GM23338 (cell line): ENCODE data around the gene RAI14. TPM values are rescaled to one million over a fixed set of nuclear protein-coding genes. Genes with fewer than 3 reads are reported as not detected.

Experiments used
- ATAC-seq: fragments of 200-7000 bp; cut with Tn5 transposase; 3 replicates; pipeline ENCODE4 v1.9.1; 2020
- DNase-seq: peaks from one replicate; pipeline ENCODE4 v3.0.0-alpha.2; 2015; ENCODE audit warnings: low spot score
- H2AFZ ChIP-seq: fragments of 200-600 bp; sonication (generic); 2 replicates; pipeline ENCODE4 v1.8.0; 2016; ENCODE audit warnings: antibody characterized with exemption, mild to moderate bottlenecking, moderate library complexity
- H3F3A ChIP-seq: fragments of 200-600 bp; sonication (generic); replicated peaks from 2 replicates; pipeline ENCODE4 v1.8.0; 2017; ENCODE audit warnings: antibody characterized with exemption, mixed run types, low read depth
- H3K27ac ChIP-seq: fragments of 200-600 bp; sonication (generic); 2 replicates; pipeline ENCODE4 v1.6.1; 2016; ENCODE audit warnings: low read depth
- H3K27me3 ChIP-seq: fragments of 200-600 bp; sonication (generic); 2 replicates; pipeline ENCODE4 v1.8.0; 2016; ENCODE audit warnings: mild to moderate bottlenecking, mixed run types, moderate library complexity; ENCODE audit not compliant: insufficient read depth
- H3K36me3 ChIP-seq: fragments of 200-600 bp; sonication (generic); 2 replicates; pipeline ENCODE4 v1.8.0; 2016; ENCODE audit warnings: mild to moderate bottlenecking; ENCODE audit not compliant: insufficient read depth
- H3K4me1 ChIP-seq: fragments of 200-600 bp; sonication (generic); 2 replicates; pipeline ENCODE4 v1.8.0; 2016; ENCODE audit warnings: mild to moderate bottlenecking, moderate library complexity; ENCODE audit not compliant: insufficient read depth
- H3K4me2 ChIP-seq: fragments of 200-600 bp; sonication (generic); 2 replicates; pipeline ENCODE4 v1.7.1; 2017; ENCODE audit warnings: mixed run types
- H3K4me3 ChIP-seq: fragments of 200-600 bp; sonication (generic); 2 replicates; pipeline ENCODE4 v1.6.1; 2016; ENCODE audit warnings: mixed run types
- H3K79me2 ChIP-seq: fragments of 200-600 bp; sonication (generic); replicated peaks from 2 replicates; pipeline ENCODE4 v1.8.0; 2017; ENCODE audit warnings: mild to moderate bottlenecking; ENCODE audit not compliant: insufficient read depth
- H3K9me2 ChIP-seq: fragments of 200-600 bp; sonication (generic); 2 replicates; pipeline ENCODE4 v1.8.0; 2017; ENCODE audit not compliant: insufficient read depth
- H4K20me1 ChIP-seq: fragments of 200-600 bp; sonication (generic); replicated peaks from 2 replicates; pipeline ENCODE4 v1.8.0; 2017; ENCODE audit warnings: mild to moderate bottlenecking; ENCODE audit not compliant: insufficient read depth
- H3K27ac Mint-ChIP-seq: 2 replicates; pipeline ENCODE4 v1.8.0; 2020; ENCODE audit warnings: inconsistent platforms, mild to moderate bottlenecking, moderate library complexity, mixed read lengths
- H3K27me3 Mint-ChIP-seq: 3 replicates; pipeline ENCODE4 v1.8.0; 2022; ENCODE audit warnings: low read depth, mild to moderate bottlenecking, moderate library complexity, mixed read lengths, inconsistent platforms; ENCODE audit not compliant: insufficient read depth, poor library complexity
- H3K36me3 Mint-ChIP-seq: 3 replicates; pipeline ENCODE4 v1.8.0; 2021; ENCODE audit warnings: low read depth, mild to moderate bottlenecking, inconsistent platforms, moderate library complexity, mixed read lengths
- H3K4me1 Mint-ChIP-seq: 3 replicates; pipeline ENCODE4 v1.8.0; 2020; ENCODE audit warnings: mild to moderate bottlenecking, inconsistent platforms, mixed read lengths
- H3K4me3 Mint-ChIP-seq: 3 replicates; pipeline ENCODE4 v1.8.0; 2021; ENCODE audit warnings: moderate library complexity, mild to moderate bottlenecking, inconsistent platforms, mixed read lengths
- H3K9me3 Mint-ChIP-seq: 3 replicates; pipeline ENCODE4 v1.8.0; 2020; ENCODE audit warnings: moderate library complexity, mild to moderate bottlenecking, inconsistent platforms, mixed read lengths
- CREB1 ChIP-seq: fragments of 250-450 bp; sonication (Bioruptor Pico); IDR thresholded peaks from 2 replicates; pipeline ENCODE4 v1.5.0; 2020; ENCODE audit warnings: low read depth, mild to moderate bottlenecking, moderate library complexity
- ETS1 ChIP-seq: IDR thresholded peaks from 2 replicates; pipeline ENCODE4 v1.6.1; 2016; ENCODE audit warnings: antibody characterized with exemption
- EZH2 ChIP-seq: fragments of 200-600 bp; sonication (generic); IDR thresholded peaks from one replicate; pipeline ENCODE4 v1.8.0; 2017; ENCODE audit warnings: antibody characterized with exemption, mild to moderate bottlenecking, low read depth; ENCODE audit not compliant: unreplicated experiment
- EZH2phosphoT487 ChIP-seq: fragments of 200-600 bp; sonication (generic); IDR thresholded peaks from one replicate; pipeline ENCODE4 v1.8.1; 2018; ENCODE audit warnings: antibody characterized with exemption; ENCODE audit not compliant: unreplicated experiment
- JUNB ChIP-seq: IDR thresholded peaks from one replicate; pipeline ENCODE4 v1.6.1; 2016; ENCODE audit warnings: antibody characterized with exemption; ENCODE audit not compliant: unreplicated experiment
- NANOG ChIP-seq: IDR thresholded peaks from 2 replicates; pipeline ENCODE4 v1.6.1; 2016; ENCODE audit warnings: antibody characterized with exemption, borderline replicate concordance
- POLR2AphosphoS5 ChIP-seq: IDR thresholded peaks from 2 replicates; pipeline ENCODE4 v1.6.1; 2016; ENCODE audit warnings: antibody characterized with exemption, low read depth
- STAT1 ChIP-seq: IDR thresholded peaks from one replicate; pipeline ENCODE4 v1.6.1; 2016; ENCODE audit warnings: antibody characterized with exemption; ENCODE audit not compliant: unreplicated experiment
- ZNF114 ChIP-seq: fragments of 250-450 bp; sonication (Bioruptor Pico); IDR thresholded peaks from 2 replicates; pipeline ENCODE4 v1.5.0; 2020; ENCODE audit warnings: mild to moderate bottlenecking, moderate library complexity
- ZNF331 ChIP-seq: fragments of 250-450 bp; sonication (Bioruptor Pico); IDR thresholded peaks from 2 replicates; pipeline ENCODE4 v1.5.0; 2020; ENCODE audit warnings: low read depth, mild to moderate bottlenecking, moderate library complexity
- polyA plus RNA-seq: library from polyadenylated mRNA; unstranded; fragments of >200 nt; fragmentation: Nextera tagmentation; extraction: Ambion mirVana; gene quantifications from 2 replicates; pipeline ENCODE4 v1.2.1, GENCODE V29; 2016
- total RNA-seq: library from RNA; depleted of rRNA; stranded (reverse); fragments of >200 nt; shearing (Covaris generic); gene quantifications from 2 replicates; pipeline ENCODE4 v1.2.3, GENCODE V29; 2014
- TF ChIP-seq, protein P1 (sequence below): IDR thresholded peaks from one replicate; pipeline ENCODE4 v1.6.1; 2018; ENCODE audit warnings: antibody characterized with exemption; ENCODE audit not compliant: unreplicated experiment
- TF ChIP-seq, protein P2 (sequence below): fragments of 250-450 bp; sonication (Bioruptor Pico); IDR thresholded peaks from 2 replicates; pipeline ENCODE4 v1.5.0; 2020; ENCODE audit warnings: mild to moderate bottlenecking, moderate library complexity
- TF ChIP-seq, protein P3 (sequence below), 2 experiments: fragments of 200-600 bp in 1 of 2; sonication (generic) in 1 of 2; conservative IDR thresholded peaks; 2 replicates each; pipeline versions ENCODE4 v1.5.1 to v1.6.1; 2016 to 2017; ENCODE audit warnings: antibody characterized with exemption in 2 of 2, low read depth in 2 of 2, mild to moderate bottlenecking in 2 of 2, moderate library complexity in 1 of 2

The RAI14 gene
- total and polyA plus RNA-seq, 2 experiments from 2014 or later = 58.8 to 95.8 TPM

- Histone ChIP-seq H3K4me1 (peaks cover 40% of the 10 kb centered on the region), H3K27me3 (no peaks in the 10 kb centered on the region), H3K79me2 (peaks cover 100% of the 10 kb centered on the region), H3K36me3 (peaks cover 14% of the 10 kb centered on the region; the same call in 1 of the 2 replicates), H4K20me1 (peaks cover 13% of the 10 kb centered on the region), H3K4me3 (no peak overlapping the region), H3K27ac (peak overlapping the region; percentile 53; the same call in 1 of the 2 replicates), H2AFZ (no peak overlapping the region), H3K4me2 (no peak overlapping the region), H3F3A (peaks cover 6% of the 10 kb centered on the region; the same call in 1 of the 2 replicates), H3K9me2 (no peaks in the 10 kb centered on the region)
- ATAC-seq (no peak), DNase-seq (no peak)
- Mint-ChIP-seq H3K4me3 (no peak overlapping the region), H3K36me3 (peaks cover 60% of the 10 kb centered on the region), H3K4me1 (peaks cover 45% of the 10 kb centered on the region), H3K27ac (no peak overlapping the region), H3K27me3 (peaks cover 2% of the 10 kb centered on the region), H3K9me3 (no peaks in the 10 kb centered on the region)
- TF ChIP-seq, protein P1, sequence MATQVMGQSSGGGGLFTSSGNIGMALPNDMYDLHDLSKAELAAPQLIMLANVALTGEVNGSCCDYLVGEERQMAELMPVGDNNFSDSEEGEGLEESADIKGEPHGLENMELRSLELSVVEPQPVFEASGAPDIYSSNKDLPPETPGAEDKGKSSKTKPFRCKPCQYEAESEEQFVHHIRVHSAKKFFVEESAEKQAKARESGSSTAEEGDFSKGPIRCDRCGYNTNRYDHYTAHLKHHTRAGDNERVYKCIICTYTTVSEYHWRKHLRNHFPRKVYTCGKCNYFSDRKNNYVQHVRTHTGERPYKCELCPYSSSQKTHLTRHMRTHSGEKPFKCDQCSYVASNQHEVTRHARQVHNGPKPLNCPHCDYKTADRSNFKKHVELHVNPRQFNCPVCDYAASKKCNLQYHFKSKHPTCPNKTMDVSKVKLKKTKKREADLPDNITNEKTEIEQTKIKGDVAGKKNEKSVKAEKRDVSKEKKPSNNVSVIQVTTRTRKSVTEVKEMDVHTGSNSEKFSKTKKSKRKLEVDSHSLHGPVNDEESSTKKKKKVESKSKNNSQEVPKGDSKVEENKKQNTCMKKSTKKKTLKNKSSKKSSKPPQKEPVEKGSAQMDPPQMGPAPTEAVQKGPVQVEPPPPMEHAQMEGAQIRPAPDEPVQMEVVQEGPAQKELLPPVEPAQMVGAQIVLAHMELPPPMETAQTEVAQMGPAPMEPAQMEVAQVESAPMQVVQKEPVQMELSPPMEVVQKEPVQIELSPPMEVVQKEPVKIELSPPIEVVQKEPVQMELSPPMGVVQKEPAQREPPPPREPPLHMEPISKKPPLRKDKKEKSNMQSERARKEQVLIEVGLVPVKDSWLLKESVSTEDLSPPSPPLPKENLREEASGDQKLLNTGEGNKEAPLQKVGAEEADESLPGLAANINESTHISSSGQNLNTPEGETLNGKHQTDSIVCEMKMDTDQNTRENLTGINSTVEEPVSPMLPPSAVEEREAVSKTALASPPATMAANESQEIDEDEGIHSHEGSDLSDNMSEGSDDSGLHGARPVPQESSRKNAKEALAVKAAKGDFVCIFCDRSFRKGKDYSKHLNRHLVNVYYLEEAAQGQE = no peak
- TF ChIP-seq ETS1 = no peak
- no peak for TF ChIP-seq POLR2AphosphoS5
- TF ChIP-seq JUNB = no peak
- no peak for TF ChIP-seq ZNF114 (CRISPR knock-in tag)
- TF ChIP-seq, protein P2, sequence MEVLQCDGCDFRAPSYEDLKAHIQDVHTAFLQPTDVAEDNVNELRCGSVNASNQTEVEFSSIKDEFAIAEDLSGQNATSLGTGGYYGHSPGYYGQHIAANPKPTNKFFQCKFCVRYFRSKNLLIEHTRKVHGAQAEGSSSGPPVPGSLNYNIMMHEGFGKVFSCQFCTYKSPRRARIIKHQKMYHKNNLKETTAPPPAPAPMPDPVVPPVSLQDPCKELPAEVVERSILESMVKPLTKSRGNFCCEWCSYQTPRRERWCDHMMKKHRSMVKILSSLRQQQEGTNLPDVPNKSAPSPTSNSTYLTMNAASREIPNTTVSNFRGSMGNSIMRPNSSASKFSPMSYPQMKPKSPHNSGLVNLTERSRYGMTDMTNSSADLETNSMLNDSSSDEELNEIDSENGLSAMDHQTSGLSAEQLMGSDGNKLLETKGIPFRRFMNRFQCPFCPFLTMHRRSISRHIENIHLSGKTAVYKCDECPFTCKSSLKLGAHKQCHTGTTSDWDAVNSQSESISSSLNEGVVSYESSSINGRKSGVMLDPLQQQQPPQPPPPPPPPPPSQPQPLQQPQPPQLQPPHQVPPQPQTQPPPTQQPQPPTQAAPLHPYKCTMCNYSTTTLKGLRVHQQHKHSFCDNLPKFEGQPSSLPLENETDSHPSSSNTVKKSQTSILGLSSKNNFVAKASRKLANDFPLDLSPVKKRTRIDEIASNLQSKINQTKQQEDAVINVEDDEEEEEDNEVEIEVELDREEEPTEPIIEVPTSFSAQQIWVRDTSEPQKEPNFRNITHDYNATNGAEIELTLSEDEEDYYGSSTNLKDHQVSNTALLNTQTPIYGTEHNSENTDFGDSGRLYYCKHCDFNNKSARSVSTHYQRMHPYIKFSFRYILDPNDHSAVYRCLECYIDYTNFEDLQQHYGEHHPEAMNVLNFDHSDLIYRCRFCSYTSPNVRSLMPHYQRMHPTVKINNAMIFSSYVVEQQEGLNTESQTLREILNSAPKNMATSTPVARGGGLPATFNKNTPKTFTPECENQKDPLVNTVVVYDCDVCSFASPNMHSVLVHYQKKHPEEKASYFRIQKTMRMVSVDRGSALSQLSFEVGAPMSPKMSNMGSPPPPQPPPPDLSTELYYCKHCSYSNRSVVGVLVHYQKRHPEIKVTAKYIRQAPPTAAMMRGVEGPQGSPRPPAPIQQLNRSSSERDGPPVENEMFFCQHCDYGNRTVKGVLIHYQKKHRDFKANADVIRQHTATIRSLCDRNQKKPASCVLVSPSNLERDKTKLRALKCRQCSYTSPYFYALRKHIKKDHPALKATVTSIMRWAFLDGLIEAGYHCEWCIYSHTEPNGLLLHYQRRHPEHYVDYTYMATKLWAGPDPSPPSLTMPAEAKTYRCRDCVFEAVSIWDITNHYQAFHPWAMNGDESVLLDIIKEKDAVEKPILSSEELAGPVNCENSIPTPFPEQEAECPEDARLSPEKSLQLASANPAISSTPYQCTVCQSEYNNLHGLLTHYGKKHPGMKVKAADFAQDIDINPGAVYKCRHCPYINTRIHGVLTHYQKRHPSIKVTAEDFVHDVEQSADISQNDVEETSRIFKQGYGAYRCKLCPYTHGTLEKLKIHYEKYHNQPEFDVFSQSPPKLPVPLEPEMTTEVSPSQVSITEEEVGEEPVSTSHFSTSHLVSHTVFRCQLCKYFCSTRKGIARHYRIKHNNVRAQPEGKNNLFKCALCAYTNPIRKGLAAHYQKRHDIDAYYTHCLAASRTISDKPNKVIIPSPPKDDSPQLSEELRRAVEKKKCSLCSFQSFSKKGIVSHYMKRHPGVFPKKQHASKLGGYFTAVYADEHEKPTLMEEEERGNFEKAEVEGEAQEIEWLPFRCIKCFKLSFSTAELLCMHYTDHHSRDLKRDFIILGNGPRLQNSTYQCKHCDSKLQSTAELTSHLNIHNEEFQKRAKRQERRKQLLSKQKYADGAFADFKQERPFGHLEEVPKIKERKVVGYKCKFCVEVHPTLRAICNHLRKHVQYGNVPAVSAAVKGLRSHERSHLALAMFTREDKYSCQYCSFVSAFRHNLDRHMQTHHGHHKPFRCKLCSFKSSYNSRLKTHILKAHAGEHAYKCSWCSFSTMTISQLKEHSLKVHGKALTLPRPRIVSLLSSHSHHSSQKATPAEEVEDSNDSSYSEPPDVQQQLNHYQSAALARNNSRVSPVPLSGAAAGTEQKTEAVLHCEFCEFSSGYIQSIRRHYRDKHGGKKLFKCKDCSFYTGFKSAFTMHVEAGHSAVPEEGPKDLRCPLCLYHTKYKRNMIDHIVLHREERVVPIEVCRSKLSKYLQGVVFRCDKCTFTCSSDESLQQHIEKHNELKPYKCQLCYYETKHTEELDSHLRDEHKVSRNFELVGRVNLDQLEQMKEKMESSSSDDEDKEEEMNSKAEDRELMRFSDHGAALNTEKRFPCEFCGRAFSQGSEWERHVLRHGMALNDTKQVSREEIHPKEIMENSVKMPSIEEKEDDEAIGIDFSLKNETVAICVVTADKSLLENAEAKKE (CRISPR knock-in tag) = no peak
- no peak for TF ChIP-seq EZH2phosphoT487
- TF ChIP-seq, protein P3, sequence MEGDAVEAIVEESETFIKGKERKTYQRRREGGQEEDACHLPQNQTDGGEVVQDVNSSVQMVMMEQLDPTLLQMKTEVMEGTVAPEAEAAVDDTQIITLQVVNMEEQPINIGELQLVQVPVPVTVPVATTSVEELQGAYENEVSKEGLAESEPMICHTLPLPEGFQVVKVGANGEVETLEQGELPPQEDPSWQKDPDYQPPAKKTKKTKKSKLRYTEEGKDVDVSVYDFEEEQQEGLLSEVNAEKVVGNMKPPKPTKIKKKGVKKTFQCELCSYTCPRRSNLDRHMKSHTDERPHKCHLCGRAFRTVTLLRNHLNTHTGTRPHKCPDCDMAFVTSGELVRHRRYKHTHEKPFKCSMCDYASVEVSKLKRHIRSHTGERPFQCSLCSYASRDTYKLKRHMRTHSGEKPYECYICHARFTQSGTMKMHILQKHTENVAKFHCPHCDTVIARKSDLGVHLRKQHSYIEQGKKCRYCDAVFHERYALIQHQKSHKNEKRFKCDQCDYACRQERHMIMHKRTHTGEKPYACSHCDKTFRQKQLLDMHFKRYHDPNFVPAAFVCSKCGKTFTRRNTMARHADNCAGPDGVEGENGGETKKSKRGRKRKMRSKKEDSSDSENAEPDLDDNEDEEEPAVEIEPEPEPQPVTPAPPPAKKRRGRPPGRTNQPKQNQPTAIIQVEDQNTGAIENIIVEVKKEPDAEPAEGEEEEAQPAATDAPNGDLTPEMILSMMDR (conservative IDR thresholded peaks at IDR 0.05; ENCODE audit: low read depth in 2 of 2) = no peak
- TF ChIP-seq STAT1 = no peak
- TF ChIP-seq EZH2 = no peak
- TF ChIP-seq ZNF331 (CRISPR knock-in tag) = no peak
- TF ChIP-seq CREB1 (CRISPR knock-in tag) = no peak
- no peak for TF ChIP-seq NANOG
Observed at GRCh38 chr5:34691326-34691725, 35.2 kb downstream of the RAI14 start.
